Adrenal gland (tissue), 5 donors: ENCODE results near the gene ARL6.

Source experiments
- POLR2A ChIP-seq, 2 donors: fragments of 450-650 bp; IDR thresholded peaks; one replicate each; pipeline ENCODE4 v1.6.1; 2017; ENCODE audit warnings: antibody characterized with exemption in 2 of 2, mild to moderate bottlenecking in 2 of 2, moderate library complexity in 1 of 2
- TF ChIP-seq, protein P1 (sequence below), 6 experiments: fragments of 450-650 bp in 4 of 6; fragments of 200-600 bp in 2 of 6; sonication (generic) in 1 of 6; IDR thresholded peaks; 1 replicate in 5 of 6; 2 replicates in 1 of 6; pipeline versions ENCODE4 v1.5.1 to v1.8.0; 2016 to 2021; ENCODE audit warnings: antibody characterized with exemption in 6 of 6, mild to moderate bottlenecking in 2 of 6, moderate library complexity in 1 of 6
- donor health status: DM: no; HTN: no; CAD: no.

- no peak for TF ChIP-seq POLR2A (IDR thresholded peaks at IDR 0.05)
- TF ChIP-seq, protein P1, sequence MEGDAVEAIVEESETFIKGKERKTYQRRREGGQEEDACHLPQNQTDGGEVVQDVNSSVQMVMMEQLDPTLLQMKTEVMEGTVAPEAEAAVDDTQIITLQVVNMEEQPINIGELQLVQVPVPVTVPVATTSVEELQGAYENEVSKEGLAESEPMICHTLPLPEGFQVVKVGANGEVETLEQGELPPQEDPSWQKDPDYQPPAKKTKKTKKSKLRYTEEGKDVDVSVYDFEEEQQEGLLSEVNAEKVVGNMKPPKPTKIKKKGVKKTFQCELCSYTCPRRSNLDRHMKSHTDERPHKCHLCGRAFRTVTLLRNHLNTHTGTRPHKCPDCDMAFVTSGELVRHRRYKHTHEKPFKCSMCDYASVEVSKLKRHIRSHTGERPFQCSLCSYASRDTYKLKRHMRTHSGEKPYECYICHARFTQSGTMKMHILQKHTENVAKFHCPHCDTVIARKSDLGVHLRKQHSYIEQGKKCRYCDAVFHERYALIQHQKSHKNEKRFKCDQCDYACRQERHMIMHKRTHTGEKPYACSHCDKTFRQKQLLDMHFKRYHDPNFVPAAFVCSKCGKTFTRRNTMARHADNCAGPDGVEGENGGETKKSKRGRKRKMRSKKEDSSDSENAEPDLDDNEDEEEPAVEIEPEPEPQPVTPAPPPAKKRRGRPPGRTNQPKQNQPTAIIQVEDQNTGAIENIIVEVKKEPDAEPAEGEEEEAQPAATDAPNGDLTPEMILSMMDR (IDR thresholded peaks at IDR 0.05) = no peak
Observed at GRCh38 chr3:97817965-97818364, 53.4 kb downstream of the ARL6 start.
